IMR-90 (cell line): ENCODE results near the gene LEMD1. TPM values are rescaled to one million over a fixed set of nuclear protein-coding genes. Genes with fewer than 3 reads are reported as not detected.

Source experiments
- ATAC-seq: fragments of 200-7000 bp; cut with Tn5 transposase; 2 replicates; pipeline ENCODE4 v1.9.1; 2020; ENCODE audit warnings: low read depth, mild to moderate bottlenecking, moderate library complexity
- BruUV-seq: library from RNA; stranded (reverse); fragments of 400-500 nt; replicated peaks from 2 replicates; lab custom pipeline; 2021; lab: Mats Ljungman, UMichigan
- CTCF ChIA-PET: fragments of 300-600 bp; formaldehyde crosslinking; extraction: SDS; loops from one replicate; lab custom pipeline; 2021; ENCODE audit warnings: antibody characterized with exemption; lab: Yijun Ruan, JAX
- POLR2A ChIA-PET: fragments of 300-600 bp; sonication (Branson Sonifier 250); formaldehyde crosslinking; loops from one replicate; lab custom pipeline; 2022; ENCODE audit warnings: antibody characterized with exemption; ENCODE audit not compliant: unreplicated experiment; lab: Charles Lee
- DNase-seq: peaks from one replicate; pipeline ENCODE4 v3.0.0; 2013
- H2AFZ ChIP-seq: replicated peaks from 2 replicates; pipeline ENCODE3; 2013; ENCODE audit warnings: low read length, mild to moderate bottlenecking; ENCODE audit not compliant: poor library complexity
- H2AK5ac ChIP-seq: 2 replicates; pipeline ENCODE4 v1.6.1; 2013; ENCODE audit warnings: low read depth, low read length, inconsistent platforms
- H2AK9ac ChIP-seq: replicated peaks from 2 replicates; pipeline ENCODE3; 2013; ENCODE audit warnings: mild to moderate bottlenecking, low read depth, low read length, moderate library complexity; ENCODE audit not compliant: poor library complexity
- H2BK120ac ChIP-seq: 2 replicates; pipeline ENCODE4 v1.6.1; 2013; ENCODE audit warnings: low read depth, low read length, inconsistent platforms
- H2BK15ac ChIP-seq: 3 replicates; pipeline ENCODE4 v1.6.1; 2013; ENCODE audit warnings: low read depth, low read length, inconsistent platforms
- H2BK20ac ChIP-seq: 2 replicates; pipeline ENCODE4 v1.6.1; 2013; ENCODE audit warnings: low read depth, mild to moderate bottlenecking, inconsistent platforms, low read length, moderate library complexity
- H2BK5ac ChIP-seq: 2 replicates; pipeline ENCODE4 v1.6.1; 2013; ENCODE audit warnings: mild to moderate bottlenecking, low read depth, low read length, inconsistent platforms; ENCODE audit not compliant: poor library complexity, severe bottlenecking
- H3K14ac ChIP-seq: replicated peaks from 2 replicates; pipeline ENCODE4 v1.6.1; 2013; ENCODE audit warnings: low read depth, low read length, inconsistent platforms
- H3K18ac ChIP-seq: 2 replicates; pipeline ENCODE4 v1.6.1; 2013; ENCODE audit warnings: low read depth, low read length, control low read depth
- H3K23ac ChIP-seq: 2 replicates; pipeline ENCODE4 v1.6.1; 2013; ENCODE audit warnings: low read depth, low read length, inconsistent platforms
- H3K27ac ChIP-seq: 2 replicates; pipeline ENCODE4 v1.5.1; 2013; ENCODE audit warnings: mild to moderate bottlenecking, control low read depth, low read length; ENCODE audit not compliant: insufficient read depth
- H3K27me3 ChIP-seq: 2 replicates; pipeline ENCODE4 v1.6.1; 2013; ENCODE audit warnings: low read length; ENCODE audit not compliant: control insufficient read depth, insufficient read depth
- H3K36me3 ChIP-seq: 2 replicates; pipeline ENCODE4 v1.6.1; 2013; ENCODE audit warnings: low read length, mixed read lengths; ENCODE audit not compliant: control insufficient read depth, insufficient read depth
- H3K4ac ChIP-seq: 2 replicates; pipeline ENCODE4 v1.6.1; 2013; ENCODE audit warnings: low read depth, low read length, inconsistent platforms
- H3K4me1 ChIP-seq: 2 replicates; pipeline ENCODE4 v1.6.1; 2013; ENCODE audit warnings: low read length, mixed read lengths; ENCODE audit not compliant: control insufficient read depth, insufficient read depth
- H3K4me2 ChIP-seq: 2 replicates; pipeline ENCODE4 v1.6.1; 2013; ENCODE audit warnings: low read depth, mild to moderate bottlenecking, control low read depth, low read length, moderate library complexity
- H3K4me3 ChIP-seq: 2 replicates; pipeline ENCODE4 v1.5.1; 2013; ENCODE audit warnings: low read depth, mild to moderate bottlenecking, control low read depth, low read length, moderate library complexity; ENCODE audit not compliant: insufficient read depth
- H3K56ac ChIP-seq: 2 replicates; pipeline ENCODE4 v1.6.1; 2013; ENCODE audit warnings: low read length, inconsistent platforms; ENCODE audit not compliant: insufficient read depth; ENCODE audit errors: extremely low read depth
- H3K79me1 ChIP-seq, 2 experiments: 2 replicates each; pipeline ENCODE4 v1.6.1; 2013; ENCODE audit warnings: low read length in 2 of 2, inconsistent platforms in 1 of 2, low read depth in 1 of 2
- H3K9ac ChIP-seq: 2 replicates; pipeline ENCODE4 v1.6.1; 2013; ENCODE audit warnings: low read depth, low read length, control low read depth
- H3K9me1 ChIP-seq: 2 replicates; pipeline ENCODE4 v1.6.1; 2013; ENCODE audit warnings: low read length, inconsistent platforms; ENCODE audit not compliant: insufficient read depth
- H3K9me3 ChIP-seq: 2 replicates; pipeline ENCODE4 v1.6.1; 2013; ENCODE audit warnings: low read length; ENCODE audit not compliant: control insufficient read depth, insufficient read depth
- H4K20me1 ChIP-seq: 2 replicates; pipeline ENCODE4 v1.6.1; 2013; ENCODE audit warnings: low read length, inconsistent platforms; ENCODE audit not compliant: insufficient read depth
- H4K5ac ChIP-seq: 2 replicates; pipeline ENCODE4 v1.6.1; 2013; ENCODE audit warnings: mild to moderate bottlenecking, low read depth, low read length, control low read depth
- H4K8ac ChIP-seq, 2 experiments: 2 replicates each; pipeline ENCODE4 v1.6.1; 2013; ENCODE audit warnings: low read depth in 2 of 2, low read length in 2 of 2, control low read depth in 1 of 2, inconsistent platforms in 1 of 2
- H4K91ac ChIP-seq: 2 replicates; pipeline ENCODE4 v1.6.1; 2013; ENCODE audit warnings: low read depth, low read length, inconsistent platforms; ENCODE audit not compliant: insufficient read depth
- BHLHE40 ChIP-seq: fragments of 150-350 bp; IDR thresholded peaks from 2 replicates; pipeline ENCODE4 v1.6.1; 2016; ENCODE audit warnings: mild to moderate bottlenecking, low read depth, low read length
- CEBPB ChIP-seq: IDR thresholded peaks from 2 replicates; pipeline ENCODE4 v1.6.1; 2012; ENCODE audit warnings: low read depth, low read length, improper control_type of control experiment
- CHD1 ChIP-seq: IDR thresholded peaks from 2 replicates; pipeline ENCODE4 v1.6.1; 2012; ENCODE audit warnings: low read depth, low read length, improper control_type of control experiment
- ELK1 ChIP-seq: fragments of 150-350 bp; IDR thresholded peaks from 2 replicates; pipeline ENCODE4 v1.6.1; 2016; ENCODE audit warnings: low read depth, mild to moderate bottlenecking, low read length, moderate library complexity, borderline replicate concordance
- FOS ChIP-seq: fragments of 150-350 bp; IDR thresholded peaks from 2 replicates; pipeline ENCODE4 v1.6.1; 2016; ENCODE audit warnings: low read depth, low read length
- MAFK ChIP-seq: IDR thresholded peaks from 2 replicates; pipeline ENCODE4 v1.6.1; 2012; ENCODE audit warnings: low read depth, low read length, improper control_type of control experiment
- MAZ ChIP-seq: IDR thresholded peaks from 2 replicates; pipeline ENCODE4 v1.6.1; 2012; ENCODE audit warnings: low read depth, mild to moderate bottlenecking, low read length, improper control_type of control experiment, moderate library complexity, borderline replicate concordance
- MXI1 ChIP-seq: IDR thresholded peaks from 2 replicates; pipeline ENCODE4 v1.6.1; 2012; ENCODE audit warnings: low read depth, mild to moderate bottlenecking, low read length, moderate library complexity, borderline replicate concordance
- NFE2L2 ChIP-seq: fragments of 150-350 bp; IDR thresholded peaks from 2 replicates; pipeline ENCODE4 v1.6.1; 2016; ENCODE audit warnings: low read depth, mild to moderate bottlenecking, low read length
- POLR2A ChIP-seq: IDR thresholded peaks from 2 replicates; pipeline ENCODE4 v1.6.1; 2012; ENCODE audit warnings: mild to moderate bottlenecking, low read depth, low read length
- RAD21 ChIP-seq: IDR thresholded peaks from 2 replicates; pipeline ENCODE4 v1.6.1; 2012; ENCODE audit warnings: low read length, improper control_type of control experiment
- RCOR1 ChIP-seq: IDR thresholded peaks from 2 replicates; pipeline ENCODE4 v1.6.1; 2012; ENCODE audit warnings: mild to moderate bottlenecking, low read length, improper control_type of control experiment; ENCODE audit not compliant: insufficient replicate concordance
- RFX5 ChIP-seq: IDR thresholded peaks from 2 replicates; pipeline ENCODE4 v1.8.0; 2012; ENCODE audit warnings: low read depth, mild to moderate bottlenecking, low read length, moderate library complexity
- SMC3 ChIP-seq: fragments of 150-350 bp; IDR thresholded peaks from 2 replicates; pipeline ENCODE4 v1.6.1; 2016; ENCODE audit warnings: low read depth, mild to moderate bottlenecking, antibody characterized with exemption, low read length, moderate library complexity
- USF2 ChIP-seq: fragments of 150-350 bp; IDR thresholded peaks from 2 replicates; pipeline ENCODE4 v1.6.1; 2017; ENCODE audit warnings: mild to moderate bottlenecking, antibody characterized with exemption, low read length, low read depth
- WGBS, 2 experiments: methylation state at CpG; one replicate each; pipeline versions ENCODE4 v1.1.5 to v1.1.7; 2013; ENCODE audit warnings: missing lambda C conversion rate in 2 of 2; ENCODE audit not compliant: insufficient read length in 1 of 2; ENCODE audit errors: extremely low coverage in 2 of 2; 5-methylcytosine and 5-hydroxymethylcytosine counted together
- dilution Hi-C: fragments of 300-500 bp; cut with HindIII; formaldehyde crosslinking; loops from one replicate; pipeline ENCODE4 v1.14.3; 2018; ENCODE audit warnings: low sequenced_read_pairs; ENCODE audit not compliant: unreplicated experiment
- in situ Hi-C: fragments of 300-500 bp; cut with MboI; formaldehyde crosslinking; loops from 3 replicates; pipeline ENCODE4 v1.14.3; 2019; ENCODE audit warnings: low sequenced_read_pairs, inconsistent platforms, mixed read lengths
- intact Hi-C: fragments of 100-400 bp; cut with micrococcal nuclease; formaldehyde crosslinking; loops from 2 replicates; pipeline ENCODE4 v1.10.0; 2022
- polyA plus RNA-seq, 3 experiments: library from polyadenylated mRNA; depleted of rRNA; stranded (reverse); fragments of >200 nt; gene quantifications; 2 replicates each; pipeline ENCODE4 v1.2.3, GENCODE V29; 2012; ENCODE audit warnings: low replicate concordance in 1 of 3
- total RNA-seq: library from RNA; depleted of rRNA; stranded (reverse); fragments of >200 nt; gene quantifications from 2 replicates; pipeline ENCODE4 v1.2.3, GENCODE V29; 2012

LEMD1 gene
- total and polyA plus RNA-seq, 2 of the 4 experiments (the other 2 are of a cell fraction): not detected

- no peak overlapping the region for H3K23ac ChIP-seq
- no peaks in the 10 kb centered on the region for H3K36me3 ChIP-seq
- H3K9me3 ChIP-seq: no peaks in the 10 kb centered on the region
- no peak overlapping the region for H3K4me2 ChIP-seq
- no peaks in the 10 kb centered on the region for H3K9me1 ChIP-seq
- no peak overlapping the region for H4K91ac ChIP-seq
- H2BK5ac ChIP-seq: no peak overlapping the region
- no peak overlapping the region for H2AK5ac ChIP-seq
- no peak overlapping the region for H3K4me3 ChIP-seq
- ChIA-PET POLR2A (no interaction called here), CTCF (interaction anchor here (1.9 kb wide), 1 partner anchor 70 kb away, joined by 7 read pairs; no protein-coding TSS in a partner anchor)
- H3K14ac ChIP-seq: no peak overlapping the region
- H2AK9ac ChIP-seq: no peak overlapping the region
- H3K27ac ChIP-seq: no peak overlapping the region
- no peak for TF ChIP-seq RFX5
- no peak for TF ChIP-seq CEBPB
- no peak for TF ChIP-seq RCOR1
- no peak for TF ChIP-seq SMC3
- TF ChIP-seq BHLHE40: no peak
- no peak for TF ChIP-seq MXI1
- TF ChIP-seq MAFK: no peak
- no peak for TF ChIP-seq POLR2A
- TF ChIP-seq RAD21: no peak
- TF ChIP-seq NFE2L2: no peak
- TF ChIP-seq MAZ: no peak
- no peak for TF ChIP-seq USF2
- TF ChIP-seq ELK1: no peak
- no peak for TF ChIP-seq CHD1
- no peak for TF ChIP-seq FOS
- H4K5ac ChIP-seq: no peak overlapping the region
- H4K8ac ChIP-seq: no peak overlapping the region
- ATAC-seq (no peak), DNase-seq (no peak)
- no peak overlapping the region for H2BK20ac ChIP-seq
- dilution Hi-C loops: no loop called here
- intact Hi-C loops: no loop called here
- H3K9ac ChIP-seq: no peak overlapping the region
- peaks cover 42% of the 10 kb centered on the region for H3K27me3 ChIP-seq
- no peak overlapping the region for H2BK15ac ChIP-seq
- no peaks in the 10 kb centered on the region for H4K20me1 ChIP-seq
- H2AFZ ChIP-seq: no peak overlapping the region
- H3K56ac ChIP-seq: no peak overlapping the region
- no peak overlapping the region for H2BK120ac ChIP-seq
- H3K79me1 ChIP-seq: no peaks in the 10 kb centered on the region
- H3K4me1 ChIP-seq: no peaks in the 10 kb centered on the region
- WGBS, 2 experiments: 100% methylated on average over 1 of the region's 4 CpGs; no CpG with 5 or more reads in 1 of the 2 experiments
- no peak overlapping the region for H3K18ac ChIP-seq
- in situ Hi-C loops: no loop called here
- no TSS peak for BruUV-seq
- no peak overlapping the region for H3K4ac ChIP-seq
Observed at GRCh38 chr1:205360891-205361290, 61.0 kb downstream of the LEMD1 start.
